GM10266 (cell line): Measurements from ENCODE around the gene NRL.

Source experiments
- DNase-seq: peaks from one replicate; pipeline ENCODE4 v3.0.0; 2012; ENCODE audit errors: extremely low spot score
- CTCF ChIP-seq: IDR thresholded peaks from 2 replicates; pipeline ENCODE4 v1.5.1; 2012; ENCODE audit warnings: mild to moderate bottlenecking, low read depth; ENCODE audit not compliant: control insufficient read depth, insufficient read depth; ENCODE audit errors: missing control alignments

NRL gene

GRCh38 chr14:24135834-24136683 is 21.3 kb upstream of the NRL start, which contains the start of gene PSME1:
TSS of gene PSME1 (plus strand) at chr14:24136194. CDS start at chr14:24136263, 69 bp downstream.
- peak; percentile 2 for TF ChIP-seq CTCF
- peak; percentile 98 for DNase-seq

GRCh38 chr14:24135584-24135833 is 20.8 kb upstream of the NRL start:
- TF ChIP-seq CTCF, result no peak

GRCh38 chr14:24133735-24134134 is 19.0 kb upstream of the NRL start:
- no peak for DNase-seq
- no peak for TF ChIP-seq CTCF

More at GRCh38 chr14:24135584-24135833, 20.8 kb upstream of the NRL start:
- no peak for DNase-seq

- no peak for DNase-seq
- TF ChIP-seq CTCF, result no peak
These were observed 18.2 kb upstream of the NRL start for GRCh38 chr14:24132976-24133375.

GRCh38 chr14:24132061-24132685 is 17.4 kb upstream of the NRL start:
- no peak for DNase-seq
- TF ChIP-seq CTCF, result no peak

- no peak for DNase-seq
- no peak for TF ChIP-seq CTCF
These were observed 16.8 kb upstream of the NRL start for GRCh38 chr14:24131549-24131966.
